NCI-H1694 treated with DMSO at 0.1 percent for 48 hours (cell line): Measurements from ENCODE around the gene GLI1.

ENCODE experiments used
- DNase-seq: peaks from one replicate; lab custom pipeline; 2025; lab: John Stamatoyannopoulos, UW

Gene GLI1

DNA sequence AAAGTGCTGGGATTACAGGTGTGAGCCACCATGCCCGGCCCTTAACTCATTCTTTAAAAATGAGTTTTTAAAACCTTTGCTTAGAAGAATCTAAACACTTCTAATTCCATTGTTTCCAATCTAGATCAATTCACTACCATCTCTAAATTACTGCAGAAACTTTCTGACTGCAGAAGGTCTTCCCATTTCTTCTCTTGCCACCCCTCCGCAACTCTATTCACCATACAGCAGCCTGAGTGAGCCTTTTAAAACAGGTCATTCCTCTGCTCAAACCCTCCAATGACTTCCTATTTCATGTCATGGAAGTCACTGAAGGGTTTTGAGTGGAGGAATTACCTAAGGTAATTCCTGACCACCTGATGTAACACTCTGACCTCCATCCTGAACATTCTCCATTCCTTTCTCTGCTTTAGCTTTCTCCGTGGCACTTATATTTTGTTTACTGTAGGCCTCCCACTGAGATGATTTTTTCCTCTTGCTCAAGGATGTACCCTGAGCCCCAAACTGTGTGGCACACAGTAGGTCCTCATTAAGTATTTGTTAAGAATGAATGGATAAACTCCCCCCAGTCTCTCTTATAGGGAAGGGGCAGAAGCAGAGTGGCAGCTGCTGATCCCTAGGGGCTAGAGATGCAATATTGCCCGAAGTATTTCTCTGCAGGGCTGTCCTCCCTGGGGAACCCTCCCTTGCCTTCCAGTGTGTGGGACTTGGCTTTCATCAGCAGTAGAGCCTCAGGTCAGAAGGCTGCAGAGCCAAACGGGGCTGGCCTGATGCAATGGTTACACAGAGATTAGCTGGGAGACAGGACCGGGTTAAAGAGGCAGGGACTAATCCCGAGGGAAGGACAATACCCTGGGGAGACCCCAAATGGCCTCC is 59.6 kb downstream of the GLI1 start:
- no peak for DNase-seq

DNA sequence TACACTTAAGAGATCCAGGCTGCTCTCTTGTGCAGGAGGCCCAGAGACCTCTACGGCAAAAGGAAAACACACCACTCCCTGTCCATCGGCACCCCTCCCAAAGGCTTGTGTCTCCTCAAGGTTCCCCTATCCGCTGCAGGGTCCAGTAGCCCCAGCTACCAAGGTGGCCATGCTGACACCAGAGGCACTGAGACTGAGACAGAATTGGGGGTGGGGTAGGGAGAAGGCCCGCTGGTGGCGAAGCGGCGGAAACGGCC is 60.1 kb downstream of the GLI1 start:
- no peak for DNase-seq

DNA sequence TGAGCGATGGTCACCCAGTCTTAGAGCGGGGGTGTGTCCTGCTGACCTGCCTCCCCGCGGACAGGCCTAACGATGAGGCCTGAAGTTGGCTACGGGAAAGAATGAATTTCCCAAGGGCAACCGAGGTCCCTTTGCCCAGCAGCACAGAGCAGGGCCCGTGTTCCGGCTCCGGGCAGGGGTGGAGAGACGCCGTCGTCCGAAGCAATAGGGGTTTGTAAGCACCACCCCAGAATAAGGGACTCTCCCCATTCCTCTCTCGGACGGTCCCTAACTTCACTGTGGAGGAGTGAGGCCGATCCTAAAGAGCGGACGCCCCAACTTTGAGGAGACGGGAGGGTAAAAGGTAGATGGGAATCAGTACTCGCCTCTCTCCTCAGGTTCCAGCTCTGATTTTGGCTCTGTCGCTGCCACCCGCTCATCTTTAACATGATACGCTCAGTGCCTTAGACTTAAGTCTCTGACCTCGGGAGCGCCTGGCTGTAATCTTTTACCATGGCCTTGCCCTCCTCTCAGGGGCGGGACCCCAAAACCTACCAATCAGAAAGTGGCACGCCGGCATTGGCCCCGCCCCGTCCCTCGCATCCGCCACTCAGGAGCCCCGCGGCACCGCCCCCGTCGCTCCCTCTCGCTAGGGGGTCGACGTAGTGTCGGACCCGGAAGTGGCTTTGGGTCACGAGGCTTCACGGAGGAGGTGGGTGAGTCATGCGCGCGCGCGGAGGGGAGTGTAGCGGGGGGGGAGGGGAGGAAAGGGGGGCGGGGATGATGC is 60.7 kb downstream of the GLI1 start, which contains the start of gene DDIT3:
DDIT3 (minus strand) TSS at position 462 of the 766 bp plus-strand sequence. CDS start 3,108 bp downstream, outside the sequence.
- peak; percentile 94 for DNase-seq

DNA sequence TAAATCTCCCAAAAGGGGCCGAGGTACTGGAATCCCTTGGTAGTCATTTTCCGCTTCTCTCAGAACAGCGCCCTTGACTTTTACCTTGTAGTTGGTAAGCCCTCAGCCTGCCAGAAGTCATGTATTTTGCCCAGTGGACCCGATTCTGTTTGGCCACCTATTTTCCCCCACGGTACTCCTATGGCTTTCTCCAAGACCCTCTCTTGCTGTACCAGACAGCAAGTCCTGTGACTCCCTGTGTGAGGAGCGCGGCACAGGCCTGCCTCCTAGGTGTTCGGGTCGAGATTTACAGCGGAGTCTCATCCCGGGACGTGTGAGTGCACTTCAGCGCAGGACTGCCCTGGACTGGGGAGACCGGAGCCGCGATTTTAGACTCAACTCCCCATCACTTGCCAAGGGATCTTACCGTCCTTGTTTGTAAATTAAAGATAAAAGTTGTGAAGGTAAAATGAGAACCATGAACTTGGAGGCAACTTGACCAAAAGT is 62.0 kb downstream of the GLI1 start:
- peak; percentile 39 for DNase-seq
